VCaP (cell line): ENCODE data around the gene AFP.

Source experiments
- H3K27ac ChIP-seq: fragments of 450-650 bp; 2 replicates; pipeline ENCODE4 v1.5.1; 2017
- CTCF ChIP-seq: fragments of 450-650 bp; conservative IDR thresholded peaks from 2 replicates; pipeline ENCODE4 v1.5.1; 2017; ENCODE audit warnings: mild to moderate bottlenecking, moderate library complexity

Gene AFP

GRCh38 chr4:73454920-73455319 is 18.9 kb downstream of the AFP start:
- no peak overlapping the region for H3K27ac ChIP-seq
- TF ChIP-seq CTCF, result no peak

GRCh38 chr4:73456177-73457022 is 20.4 kb downstream of the AFP start:
- TF ChIP-seq CTCF, result no peak
- no peak overlapping the region for H3K27ac ChIP-seq

- TF ChIP-seq CTCF, result no peak
- no peak overlapping the region for H3K27ac ChIP-seq
Observed at GRCh38 chr4:73458184-73459047, 22.4 kb downstream of the AFP start.

- no peak for TF ChIP-seq CTCF
- no peak overlapping the region for H3K27ac ChIP-seq
Observed at GRCh38 chr4:73459048-73459421, 23.0 kb downstream of the AFP start.

GRCh38 chr4:73460913-73461522 is 25.0 kb downstream of the AFP start:
- H3K27ac ChIP-seq, result no peak overlapping the region
- no peak for TF ChIP-seq CTCF

- TF ChIP-seq CTCF, result no peak
- H3K27ac ChIP-seq, result no peak overlapping the region
Observed at GRCh38 chr4:73468170-73468569, 32.1 kb downstream of the AFP start.

GRCh38 chr4:73470728-73471127 is 34.7 kb downstream of the AFP start:
- no peak overlapping the region for H3K27ac ChIP-seq
- TF ChIP-seq CTCF, result no peak
